ENCODE measurements around the gene IMMP2L.

DNA sequence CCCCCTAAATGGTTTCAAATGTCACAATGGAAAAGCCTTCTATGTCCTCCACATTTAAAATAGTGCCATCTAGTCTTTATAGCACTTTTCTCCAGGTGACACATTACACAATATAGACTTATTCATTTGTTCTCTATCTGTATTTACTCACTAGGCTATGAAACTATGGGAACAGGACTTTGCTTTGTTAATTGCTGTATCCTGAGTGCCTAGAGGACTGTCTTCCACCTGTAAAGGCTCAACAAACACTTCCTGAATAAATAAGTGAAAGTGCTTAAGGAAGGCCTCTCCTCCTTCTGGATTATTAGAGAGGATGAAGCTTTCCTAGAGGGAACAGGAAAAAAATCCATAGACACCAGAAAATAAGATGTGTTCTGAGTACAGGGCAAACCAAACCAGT is 868.9 kb downstream of the IMMP2L start:
- TF ChIP-seq, protein P1, sequence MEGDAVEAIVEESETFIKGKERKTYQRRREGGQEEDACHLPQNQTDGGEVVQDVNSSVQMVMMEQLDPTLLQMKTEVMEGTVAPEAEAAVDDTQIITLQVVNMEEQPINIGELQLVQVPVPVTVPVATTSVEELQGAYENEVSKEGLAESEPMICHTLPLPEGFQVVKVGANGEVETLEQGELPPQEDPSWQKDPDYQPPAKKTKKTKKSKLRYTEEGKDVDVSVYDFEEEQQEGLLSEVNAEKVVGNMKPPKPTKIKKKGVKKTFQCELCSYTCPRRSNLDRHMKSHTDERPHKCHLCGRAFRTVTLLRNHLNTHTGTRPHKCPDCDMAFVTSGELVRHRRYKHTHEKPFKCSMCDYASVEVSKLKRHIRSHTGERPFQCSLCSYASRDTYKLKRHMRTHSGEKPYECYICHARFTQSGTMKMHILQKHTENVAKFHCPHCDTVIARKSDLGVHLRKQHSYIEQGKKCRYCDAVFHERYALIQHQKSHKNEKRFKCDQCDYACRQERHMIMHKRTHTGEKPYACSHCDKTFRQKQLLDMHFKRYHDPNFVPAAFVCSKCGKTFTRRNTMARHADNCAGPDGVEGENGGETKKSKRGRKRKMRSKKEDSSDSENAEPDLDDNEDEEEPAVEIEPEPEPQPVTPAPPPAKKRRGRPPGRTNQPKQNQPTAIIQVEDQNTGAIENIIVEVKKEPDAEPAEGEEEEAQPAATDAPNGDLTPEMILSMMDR (IDR thresholded peaks at IDR 0.05): no peak
- TF ChIP-seq POLR2A (IDR thresholded peaks at IDR 0.05; ENCODE audit: low read depth): no peak

Measured in esophagus muscularis mucosa (tissue), 3 donors.